ENCODE measurements around the gene SYT11.

GRCh38 chr1:155858800-155859233, 550 bp upstream of the SYT11 start:
- TF ChIP-seq CTCF (IDR thresholded peaks at IDR 0.05) (no peak), EP300 (IDR thresholded peaks at IDR 0.05) (no peak)
